ENCODE data around the gene GAN. TPM values are rescaled to one million over a fixed set of nuclear protein-coding genes. Genes with fewer than 3 reads are reported as not detected.
A peak's percentile ranks its signal among the peaks of the same experiment; 100 is the strongest.

The GAN gene
- total and polyA plus RNA-seq, 8 donors, result 3.2 to 8.1 (median 3.8) TPM

- Histone ChIP-seq H3K27ac (peak overlapping the region in 1 of 2 donors; percentile 29), H3K4me3 (no peak overlapping the region), H3K36me3 (peaks cover 0 to 7% of the 10 kb centered on the region in 2 donors), H3K27me3 (no peaks in the 10 kb centered on the region), H3K9me3 (peaks cover 0 to 3% of the 10 kb centered on the region in 2 donors), H3K4me1 (no peaks in the 10 kb centered on the region)
- no peak for DNase-seq
- intact Hi-C loops (cut with DNase I), result no loop called here
- TF ChIP-seq, protein P1, sequence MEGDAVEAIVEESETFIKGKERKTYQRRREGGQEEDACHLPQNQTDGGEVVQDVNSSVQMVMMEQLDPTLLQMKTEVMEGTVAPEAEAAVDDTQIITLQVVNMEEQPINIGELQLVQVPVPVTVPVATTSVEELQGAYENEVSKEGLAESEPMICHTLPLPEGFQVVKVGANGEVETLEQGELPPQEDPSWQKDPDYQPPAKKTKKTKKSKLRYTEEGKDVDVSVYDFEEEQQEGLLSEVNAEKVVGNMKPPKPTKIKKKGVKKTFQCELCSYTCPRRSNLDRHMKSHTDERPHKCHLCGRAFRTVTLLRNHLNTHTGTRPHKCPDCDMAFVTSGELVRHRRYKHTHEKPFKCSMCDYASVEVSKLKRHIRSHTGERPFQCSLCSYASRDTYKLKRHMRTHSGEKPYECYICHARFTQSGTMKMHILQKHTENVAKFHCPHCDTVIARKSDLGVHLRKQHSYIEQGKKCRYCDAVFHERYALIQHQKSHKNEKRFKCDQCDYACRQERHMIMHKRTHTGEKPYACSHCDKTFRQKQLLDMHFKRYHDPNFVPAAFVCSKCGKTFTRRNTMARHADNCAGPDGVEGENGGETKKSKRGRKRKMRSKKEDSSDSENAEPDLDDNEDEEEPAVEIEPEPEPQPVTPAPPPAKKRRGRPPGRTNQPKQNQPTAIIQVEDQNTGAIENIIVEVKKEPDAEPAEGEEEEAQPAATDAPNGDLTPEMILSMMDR (IDR thresholded peaks at IDR 0.05), result no peak
- no peak for ATAC-seq
Measured at GRCh38 chr16:81394416-81394815, 79.7 kb downstream of the GAN start.

DNA sequence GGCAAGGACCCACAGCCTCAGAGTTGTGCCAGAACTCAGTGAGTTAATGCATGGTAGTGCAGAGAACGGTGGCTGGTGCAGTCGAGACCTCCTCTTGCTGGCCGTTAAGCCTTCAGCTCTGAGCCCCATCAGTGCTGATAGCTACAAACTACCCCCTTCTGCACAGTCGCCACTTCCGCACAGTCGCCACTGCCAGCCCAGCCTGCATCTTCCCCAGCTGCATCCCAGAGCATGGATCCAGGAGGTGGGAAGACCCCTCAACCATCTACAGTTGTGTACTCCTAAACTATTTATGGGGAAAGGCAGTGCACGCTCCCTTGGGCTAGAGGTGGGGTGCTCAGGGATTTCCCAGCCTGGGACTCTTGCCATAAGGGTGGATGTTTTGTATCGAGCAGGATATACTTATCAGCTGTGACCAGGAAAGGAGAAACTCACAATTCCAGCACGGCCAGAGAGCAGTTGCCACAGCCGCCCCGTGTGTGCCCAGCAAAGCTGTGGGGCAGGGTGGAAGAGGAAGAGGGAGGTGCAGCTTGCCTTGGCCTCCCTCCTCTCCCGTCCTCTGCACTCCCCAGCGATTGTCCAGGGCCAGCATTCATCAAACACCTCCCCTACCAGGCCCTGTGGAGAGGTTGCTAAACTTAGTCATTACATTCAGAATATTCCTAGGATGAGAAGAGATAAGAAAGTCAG lies 80.3 kb downstream of the GAN start:
- no peak overlapping the region for H3K4me3 ChIP-seq
- intact Hi-C loops (cut with DNase I), result no loop called here
- H3K4me1 ChIP-seq, result no peaks in the 10 kb centered on the region
- H3K9me3 ChIP-seq, result peaks cover 0 to 9% of the 10 kb centered on the region in 2 donors
- peaks cover 0 to 5% of the 10 kb centered on the region in 2 donors for H3K36me3 ChIP-seq
- DNase-seq (no peak), ATAC-seq (peak; percentile 49)
- TF ChIP-seq, protein P1 (IDR thresholded peaks at IDR 0.05), result no peak
- peak overlapping the region in 1 of 2 donors; percentile 29 for H3K27ac ChIP-seq
- H3K27me3 ChIP-seq, result no peaks in the 10 kb centered on the region

- H3K27me3 ChIP-seq, result no peaks in the 10 kb centered on the region
- DNase-seq (no peak), ATAC-seq (no peak)
- TF ChIP-seq, protein P1 (IDR thresholded peaks at IDR 0.05), result no peak
- H3K36me3 ChIP-seq, result no peaks in the 10 kb centered on the region
- H3K4me3 ChIP-seq, result no peak overlapping the region
- H3K9me3 ChIP-seq, result peaks cover 0 to 10% of the 10 kb centered on the region in 2 donors
- H3K4me1 ChIP-seq, result no peaks in the 10 kb centered on the region
- intact Hi-C loops (cut with DNase I), result no loop called here
- H3K27ac ChIP-seq, result no peak overlapping the region
Measured at GRCh38 chr16:81397058-81397878, 82.5 kb downstream of the GAN start.

- Histone ChIP-seq H3K36me3 (no peaks in the 10 kb centered on the region), H3K4me1 (no peaks in the 10 kb centered on the region), H3K9me3 (peaks cover 0 to 10% of the 10 kb centered on the region in 2 donors), H3K4me3 (no peak overlapping the region), H3K27ac (no peak overlapping the region), H3K27me3 (no peaks in the 10 kb centered on the region)
- ATAC-seq, result no peak
- no peak for DNase-seq
- intact Hi-C loops (cut with DNase I), result no loop called here
- TF ChIP-seq, protein P1 (IDR thresholded peaks at IDR 0.05), result no peak
Measured at GRCh38 chr16:81397879-81398520, 83.2 kb downstream of the GAN start.

GRCh38 chr16:81399909-81400308 lies 85.1 kb downstream of the GAN start:
- H3K4me3 ChIP-seq, result no peak overlapping the region
- H3K36me3 ChIP-seq, result no peaks in the 10 kb centered on the region
- H3K4me1 ChIP-seq, result peaks cover 0 to 9% of the 10 kb centered on the region in 2 donors
- TF ChIP-seq, protein P1 (IDR thresholded peaks at IDR 0.05), result no peak
- H3K9me3 ChIP-seq, result peaks cover 0 to 10% of the 10 kb centered on the region in 2 donors
- no peak for ATAC-seq
- no peaks in the 10 kb centered on the region for H3K27me3 ChIP-seq
- no peak for DNase-seq
- intact Hi-C loops (cut with DNase I), result loop anchor here in 1 of 2 donors (5.0 kb wide), 1 partner anchor 322 kb away; no protein-coding TSS in a partner anchor
- no peak overlapping the region for H3K27ac ChIP-seq
